ENCODE measurements around the gene CSMD2. TPM values are rescaled to one million over a fixed set of nuclear protein-coding genes. Genes with fewer than 3 reads are reported as not detected.

Gene CSMD2
- total RNA-seq, 1 experiment from 2014 or later = 13.2 TPM

DNA sequence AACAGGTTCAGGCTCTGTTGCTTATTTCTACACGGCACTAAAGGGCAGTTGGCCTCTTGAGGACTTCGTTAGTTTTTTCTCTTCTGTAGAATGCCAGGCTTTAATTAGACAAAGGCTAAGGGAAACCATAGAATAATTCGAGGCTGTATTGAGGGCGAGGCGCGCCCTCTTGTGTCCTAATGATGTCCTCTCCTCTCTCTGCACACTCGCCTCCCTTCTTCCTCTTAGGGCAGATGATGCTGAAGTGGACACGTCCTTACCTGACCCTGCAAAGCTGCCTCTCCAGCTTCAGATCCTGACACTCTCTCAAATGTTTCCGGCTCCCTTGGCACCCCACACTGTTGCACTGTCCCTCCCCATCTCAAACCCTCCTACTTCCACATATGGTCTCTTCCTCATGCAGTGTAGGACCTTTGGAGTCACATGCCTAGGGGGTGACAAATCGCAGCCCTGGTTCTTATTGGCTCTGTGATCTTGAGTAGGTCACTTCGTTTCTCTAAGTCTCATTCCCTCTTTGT lies 694.5 kb downstream of the CSMD2 start (continued):
- TF ChIP-seq, protein P1, sequence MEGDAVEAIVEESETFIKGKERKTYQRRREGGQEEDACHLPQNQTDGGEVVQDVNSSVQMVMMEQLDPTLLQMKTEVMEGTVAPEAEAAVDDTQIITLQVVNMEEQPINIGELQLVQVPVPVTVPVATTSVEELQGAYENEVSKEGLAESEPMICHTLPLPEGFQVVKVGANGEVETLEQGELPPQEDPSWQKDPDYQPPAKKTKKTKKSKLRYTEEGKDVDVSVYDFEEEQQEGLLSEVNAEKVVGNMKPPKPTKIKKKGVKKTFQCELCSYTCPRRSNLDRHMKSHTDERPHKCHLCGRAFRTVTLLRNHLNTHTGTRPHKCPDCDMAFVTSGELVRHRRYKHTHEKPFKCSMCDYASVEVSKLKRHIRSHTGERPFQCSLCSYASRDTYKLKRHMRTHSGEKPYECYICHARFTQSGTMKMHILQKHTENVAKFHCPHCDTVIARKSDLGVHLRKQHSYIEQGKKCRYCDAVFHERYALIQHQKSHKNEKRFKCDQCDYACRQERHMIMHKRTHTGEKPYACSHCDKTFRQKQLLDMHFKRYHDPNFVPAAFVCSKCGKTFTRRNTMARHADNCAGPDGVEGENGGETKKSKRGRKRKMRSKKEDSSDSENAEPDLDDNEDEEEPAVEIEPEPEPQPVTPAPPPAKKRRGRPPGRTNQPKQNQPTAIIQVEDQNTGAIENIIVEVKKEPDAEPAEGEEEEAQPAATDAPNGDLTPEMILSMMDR (IDR thresholded peaks at IDR 0.05) = peak; percentile 47
- TF ChIP-seq ATF1 (CRISPR knock-in tag; IDR thresholded peaks at IDR 0.05) (no peak), PRRX2 (CRISPR knock-in tag; IDR thresholded peaks at IDR 0.05) (no peak)
- TF ChIP-seq, protein P2, sequence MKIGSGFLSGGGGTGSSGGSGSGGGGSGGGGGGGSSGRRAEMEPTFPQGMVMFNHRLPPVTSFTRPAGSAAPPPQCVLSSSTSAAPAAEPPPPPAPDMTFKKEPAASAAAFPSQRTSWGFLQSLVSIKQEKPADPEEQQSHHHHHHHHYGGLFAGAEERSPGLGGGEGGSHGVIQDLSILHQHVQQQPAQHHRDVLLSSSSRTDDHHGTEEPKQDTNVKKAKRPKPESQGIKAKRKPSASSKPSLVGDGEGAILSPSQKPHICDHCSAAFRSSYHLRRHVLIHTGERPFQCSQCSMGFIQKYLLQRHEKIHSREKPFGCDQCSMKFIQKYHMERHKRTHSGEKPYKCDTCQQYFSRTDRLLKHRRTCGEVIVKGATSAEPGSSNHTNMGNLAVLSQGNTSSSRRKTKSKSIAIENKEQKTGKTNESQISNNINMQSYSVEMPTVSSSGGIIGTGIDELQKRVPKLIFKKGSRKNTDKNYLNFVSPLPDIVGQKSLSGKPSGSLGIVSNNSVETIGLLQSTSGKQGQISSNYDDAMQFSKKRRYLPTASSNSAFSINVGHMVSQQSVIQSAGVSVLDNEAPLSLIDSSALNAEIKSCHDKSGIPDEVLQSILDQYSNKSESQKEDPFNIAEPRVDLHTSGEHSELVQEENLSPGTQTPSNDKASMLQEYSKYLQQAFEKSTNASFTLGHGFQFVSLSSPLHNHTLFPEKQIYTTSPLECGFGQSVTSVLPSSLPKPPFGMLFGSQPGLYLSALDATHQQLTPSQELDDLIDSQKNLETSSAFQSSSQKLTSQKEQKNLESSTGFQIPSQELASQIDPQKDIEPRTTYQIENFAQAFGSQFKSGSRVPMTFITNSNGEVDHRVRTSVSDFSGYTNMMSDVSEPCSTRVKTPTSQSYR (CRISPR knock-in tag; IDR thresholded peaks at IDR 0.05) = no peak
- TF ChIP-seq, protein P3, sequence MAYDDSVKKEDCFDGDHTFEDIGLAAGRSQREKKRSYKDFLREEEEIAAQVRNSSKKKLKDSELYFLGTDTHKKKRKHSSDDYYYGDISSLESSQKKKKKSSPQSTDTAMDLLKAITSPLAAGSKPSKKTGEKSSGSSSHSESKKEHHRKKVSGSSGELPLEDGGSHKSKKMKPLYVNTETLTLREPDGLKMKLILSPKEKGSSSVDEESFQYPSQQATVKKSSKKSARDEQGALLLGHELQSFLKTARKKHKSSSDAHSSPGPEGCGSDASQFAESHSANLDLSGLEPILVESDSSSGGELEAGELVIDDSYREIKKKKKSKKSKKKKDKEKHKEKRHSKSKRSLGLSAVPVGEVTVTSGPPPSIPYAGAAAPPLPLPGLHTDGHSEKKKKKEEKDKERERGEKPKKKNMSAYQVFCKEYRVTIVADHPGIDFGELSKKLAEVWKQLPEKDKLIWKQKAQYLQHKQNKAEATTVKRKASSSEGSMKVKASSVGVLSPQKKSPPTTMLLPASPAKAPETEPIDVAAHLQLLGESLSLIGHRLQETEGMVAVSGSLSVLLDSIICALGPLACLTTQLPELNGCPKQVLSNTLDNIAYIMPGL (CRISPR knock-in tag; IDR thresholded peaks at IDR 0.05) = no peak

DNA sequence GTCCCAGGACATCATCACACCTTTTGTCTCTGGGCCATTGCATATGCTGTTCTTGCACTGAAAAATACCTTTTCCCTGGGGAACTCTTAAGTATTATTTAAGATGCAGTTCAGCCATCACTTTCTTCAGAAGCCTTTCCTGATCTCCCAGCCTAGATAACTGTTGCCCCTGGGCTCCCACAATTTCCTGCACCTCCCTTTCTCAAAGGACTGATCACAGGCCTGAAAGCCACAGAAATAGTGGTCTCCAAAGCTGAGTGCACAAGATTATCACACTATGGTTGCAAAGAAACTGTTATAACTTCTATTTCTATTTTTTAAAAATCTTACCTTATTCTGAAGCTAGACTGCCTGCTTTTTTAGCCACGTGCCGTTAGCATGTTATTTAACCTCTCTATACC lies 695.3 kb downstream of the CSMD2 start:
- peaks cover 6% of the 10 kb centered on the region for H3K27me3 Mint-ChIP-seq (ENCODE audit: low read depth)
- no peak overlapping the region for H3K4me3 Mint-ChIP-seq
- no peak for DNase-seq (ENCODE audit: low spot score)
- H3K4me1 Mint-ChIP-seq = peaks cover 23% of the 10 kb centered on the region
- no peak for ATAC-seq
- no peak overlapping the region for H3K27ac Mint-ChIP-seq
- ChIA-PET CTCF (interaction anchor here (1.3 to 5.1 kb wide), 7 partner anchors 15 to 250 kb away, joined by 3 to 48 read pairs (median 14); no protein-coding TSS in a partner anchor), POLR2A (no interaction called here)
- TF ChIP-seq CREB1 (CRISPR knock-in tag; IDR thresholded peaks at IDR 0.05) (no peak), TP53 (CRISPR knock-in tag; IDR thresholded peaks at IDR 0.05) (no peak), ESRRA (CRISPR knock-in tag; IDR thresholded peaks at IDR 0.05; ENCODE audit: borderline replicate concordance) (no peak)
- TF ChIP-seq, protein P4, sequence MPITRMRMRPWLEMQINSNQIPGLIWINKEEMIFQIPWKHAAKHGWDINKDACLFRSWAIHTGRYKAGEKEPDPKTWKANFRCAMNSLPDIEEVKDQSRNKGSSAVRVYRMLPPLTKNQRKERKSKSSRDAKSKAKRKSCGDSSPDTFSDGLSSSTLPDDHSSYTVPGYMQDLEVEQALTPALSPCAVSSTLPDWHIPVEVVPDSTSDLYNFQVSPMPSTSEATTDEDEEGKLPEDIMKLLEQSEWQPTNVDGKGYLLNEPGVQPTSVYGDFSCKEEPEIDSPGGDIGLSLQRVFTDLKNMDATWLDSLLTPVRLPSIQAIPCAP (CRISPR knock-in tag; IDR thresholded peaks at IDR 0.05) = no peak
- H3K9me3 Mint-ChIP-seq = no peaks in the 10 kb centered on the region
- H3K36me3 Mint-ChIP-seq = no peaks in the 10 kb centered on the region

DNA sequence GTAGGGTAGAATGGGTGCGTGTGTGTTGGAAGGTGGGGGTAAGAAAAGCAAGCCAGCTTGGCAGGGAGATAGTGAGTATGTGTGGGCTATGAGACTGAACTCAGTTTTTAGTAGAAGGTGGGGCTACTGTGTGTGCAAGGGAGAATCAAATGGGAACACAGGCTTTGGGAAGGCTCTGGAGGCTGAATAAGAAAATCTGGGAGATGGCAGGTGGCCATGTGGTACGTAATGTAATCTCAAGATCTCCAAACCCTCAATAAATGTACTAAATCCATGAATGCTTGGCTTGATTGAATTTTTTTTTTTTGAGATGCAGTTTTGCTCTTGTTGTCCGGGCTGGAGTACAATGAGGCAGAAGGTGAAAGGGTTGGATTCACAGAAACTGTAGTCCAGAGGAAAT lies 696.1 kb downstream of the CSMD2 start:
- Mint-ChIP-seq H3K36me3 (no peaks in the 10 kb centered on the region), H3K4me3 (no peak overlapping the region)
- TF ChIP-seq SP1 (CRISPR knock-in tag; conservative IDR thresholded peaks at IDR 0.05) = no peak
- TF ChIP-seq, protein P5, sequence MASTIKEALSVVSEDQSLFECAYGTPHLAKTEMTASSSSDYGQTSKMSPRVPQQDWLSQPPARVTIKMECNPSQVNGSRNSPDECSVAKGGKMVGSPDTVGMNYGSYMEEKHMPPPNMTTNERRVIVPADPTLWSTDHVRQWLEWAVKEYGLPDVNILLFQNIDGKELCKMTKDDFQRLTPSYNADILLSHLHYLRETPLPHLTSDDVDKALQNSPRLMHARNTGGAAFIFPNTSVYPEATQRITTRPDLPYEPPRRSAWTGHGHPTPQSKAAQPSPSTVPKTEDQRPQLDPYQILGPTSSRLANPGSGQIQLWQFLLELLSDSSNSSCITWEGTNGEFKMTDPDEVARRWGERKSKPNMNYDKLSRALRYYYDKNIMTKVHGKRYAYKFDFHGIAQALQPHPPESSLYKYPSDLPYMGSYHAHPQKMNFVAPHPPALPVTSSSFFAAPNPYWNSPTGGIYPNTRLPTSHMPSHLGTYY (CRISPR knock-in tag; IDR thresholded peaks at IDR 0.05) = no peak
- TF ChIP-seq, protein P6, sequence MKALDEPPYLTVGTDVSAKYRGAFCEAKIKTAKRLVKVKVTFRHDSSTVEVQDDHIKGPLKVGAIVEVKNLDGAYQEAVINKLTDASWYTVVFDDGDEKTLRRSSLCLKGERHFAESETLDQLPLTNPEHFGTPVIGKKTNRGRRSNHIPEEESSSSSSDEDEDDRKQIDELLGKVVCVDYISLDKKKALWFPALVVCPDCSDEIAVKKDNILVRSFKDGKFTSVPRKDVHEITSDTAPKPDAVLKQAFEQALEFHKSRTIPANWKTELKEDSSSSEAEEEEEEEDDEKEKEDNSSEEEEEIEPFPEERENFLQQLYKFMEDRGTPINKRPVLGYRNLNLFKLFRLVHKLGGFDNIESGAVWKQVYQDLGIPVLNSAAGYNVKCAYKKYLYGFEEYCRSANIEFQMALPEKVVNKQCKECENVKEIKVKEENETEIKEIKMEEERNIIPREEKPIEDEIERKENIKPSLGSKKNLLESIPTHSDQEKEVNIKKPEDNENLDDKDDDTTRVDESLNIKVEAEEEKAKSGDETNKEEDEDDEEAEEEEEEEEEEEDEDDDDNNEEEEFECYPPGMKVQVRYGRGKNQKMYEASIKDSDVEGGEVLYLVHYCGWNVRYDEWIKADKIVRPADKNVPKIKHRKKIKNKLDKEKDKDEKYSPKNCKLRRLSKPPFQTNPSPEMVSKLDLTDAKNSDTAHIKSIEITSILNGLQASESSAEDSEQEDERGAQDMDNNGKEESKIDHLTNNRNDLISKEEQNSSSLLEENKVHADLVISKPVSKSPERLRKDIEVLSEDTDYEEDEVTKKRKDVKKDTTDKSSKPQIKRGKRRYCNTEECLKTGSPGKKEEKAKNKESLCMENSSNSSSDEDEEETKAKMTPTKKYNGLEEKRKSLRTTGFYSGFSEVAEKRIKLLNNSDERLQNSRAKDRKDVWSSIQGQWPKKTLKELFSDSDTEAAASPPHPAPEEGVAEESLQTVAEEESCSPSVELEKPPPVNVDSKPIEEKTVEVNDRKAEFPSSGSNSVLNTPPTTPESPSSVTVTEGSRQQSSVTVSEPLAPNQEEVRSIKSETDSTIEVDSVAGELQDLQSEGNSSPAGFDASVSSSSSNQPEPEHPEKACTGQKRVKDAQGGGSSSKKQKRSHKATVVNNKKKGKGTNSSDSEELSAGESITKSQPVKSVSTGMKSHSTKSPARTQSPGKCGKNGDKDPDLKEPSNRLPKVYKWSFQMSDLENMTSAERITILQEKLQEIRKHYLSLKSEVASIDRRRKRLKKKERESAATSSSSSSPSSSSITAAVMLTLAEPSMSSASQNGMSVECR (CRISPR knock-in tag; IDR thresholded peaks at IDR 0.05; ENCODE audit: borderline replicate concordance) = no peak
- TF ChIP-seq NR2C2 (CRISPR knock-in tag; IDR thresholded peaks at IDR 0.05) = no peak
- TF ChIP-seq KAT7 (CRISPR knock-in tag; IDR thresholded peaks at IDR 0.05; ENCODE audit: borderline replicate concordance) = no peak
- TF ChIP-seq MYBL2 (CRISPR knock-in tag; IDR thresholded peaks at IDR 0.05) = no peak
- TF ChIP-seq, protein P7, sequence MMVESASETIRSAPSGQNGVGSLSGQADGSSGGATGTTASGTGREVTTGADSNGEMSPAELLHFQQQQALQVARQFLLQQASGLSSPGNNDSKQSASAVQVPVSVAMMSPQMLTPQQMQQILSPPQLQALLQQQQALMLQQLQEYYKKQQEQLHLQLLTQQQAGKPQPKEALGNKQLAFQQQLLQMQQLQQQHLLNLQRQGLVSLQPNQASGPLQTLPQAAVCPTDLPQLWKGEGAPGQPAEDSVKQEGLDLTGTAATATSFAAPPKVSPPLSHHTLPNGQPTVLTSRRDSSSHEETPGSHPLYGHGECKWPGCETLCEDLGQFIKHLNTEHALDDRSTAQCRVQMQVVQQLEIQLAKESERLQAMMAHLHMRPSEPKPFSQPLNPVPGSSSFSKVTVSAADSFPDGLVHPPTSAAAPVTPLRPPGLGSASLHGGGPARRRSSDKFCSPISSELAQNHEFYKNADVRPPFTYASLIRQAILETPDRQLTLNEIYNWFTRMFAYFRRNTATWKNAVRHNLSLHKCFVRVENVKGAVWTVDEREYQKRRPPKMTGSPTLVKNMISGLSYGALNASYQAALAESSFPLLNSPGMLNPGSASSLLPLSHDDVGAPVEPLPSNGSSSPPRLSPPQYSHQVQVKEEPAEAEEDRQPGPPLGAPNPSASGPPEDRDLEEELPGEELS (CRISPR knock-in tag; IDR thresholded peaks at IDR 0.05) = no peak
- TF ChIP-seq RORB (CRISPR knock-in tag; IDR thresholded peaks at IDR 0.05) = no peak

More for the DNA sequence above, 696.1 kb downstream of the CSMD2 start:
- Mint-ChIP-seq H3K27ac (no peak overlapping the region), H3K27me3 (ENCODE audit: low read depth) (peaks cover 9% of the 10 kb centered on the region), H3K4me1 (peaks cover 23% of the 10 kb centered on the region), H3K9me3 (no peaks in the 10 kb centered on the region)
- ChIA-PET POLR2A (no interaction called here), CTCF (interaction anchor here (1.1 to 4.0 kb wide), 5 partner anchors 14 to 331 kb away, joined by 3 to 19 read pairs (median 5); no protein-coding TSS in a partner anchor)
- no peak for ATAC-seq
- DNase-seq (ENCODE audit: low spot score) = no peak

Data from WTC11 (cell line).